Left ventricle myocardium inferior (tissue), 1 donor: ENCODE measurements around the gene ZDHHC12. TPM values are rescaled to one million over a fixed set of nuclear protein-coding genes. Genes with fewer than 3 reads are reported as not detected.

Experiments used
- DNase-seq: peaks from one replicate; pipeline ENCODE4 v3.0.0-alpha.2; 2020
- H3K27ac ChIP-seq: fragments of 200-600 bp; replicated peaks from 2 replicates; pipeline ENCODE4 v1.8.0; 2021
- H3K27me3 ChIP-seq: fragments of 200-600 bp; 2 replicates; pipeline ENCODE4 v1.8.0; 2021; ENCODE audit warnings: low read depth
- H3K36me3 ChIP-seq: fragments of 200-600 bp; 2 replicates; pipeline ENCODE4 v1.8.0; 2021
- H3K4me1 ChIP-seq: fragments of 200-600 bp; 2 replicates; pipeline ENCODE4 v1.8.0; 2021
- H3K4me3 ChIP-seq: fragments of 200-600 bp; 2 replicates; pipeline ENCODE4 v1.8.0; 2021; ENCODE audit warnings: mild to moderate bottlenecking, moderate library complexity
- H3K9me3 ChIP-seq: fragments of 200-600 bp; replicated peaks from 2 replicates; pipeline ENCODE4 v1.8.0; 2021
- intact Hi-C: fragments of 100-400 bp; cut with micrococcal nuclease; formaldehyde crosslinking; loops from one replicate; pipeline ENCODE4 v1.11.0; 2022
- long read RNA-seq: library from polyadenylated mRNA; unstranded; transcript quantifications from one replicate; pipeline ENCODE4 v2.0.0, GENCODE V29; 2021
- total RNA-seq: library from RNA; stranded (reverse); fragmentation: NEBNext Ultra II Directional; extraction: Animal tissue kit (Norgen Biotek cat#: 25700); gene quantifications from one replicate; pipeline ENCODE4 v1.2.1, GENCODE V29; 2021
- TF ChIP-seq, protein P1 (sequence below): fragments of 200-600 bp; IDR thresholded peaks from 2 replicates; pipeline ENCODE4 v1.8.0; 2021; ENCODE audit warnings: antibody characterized with exemption, mild to moderate bottlenecking, borderline replicate concordance
- donor health status: DM: no; HTN: yes; CAD: no; lungs with severe emphysema.

Gene ZDHHC12, protein sequence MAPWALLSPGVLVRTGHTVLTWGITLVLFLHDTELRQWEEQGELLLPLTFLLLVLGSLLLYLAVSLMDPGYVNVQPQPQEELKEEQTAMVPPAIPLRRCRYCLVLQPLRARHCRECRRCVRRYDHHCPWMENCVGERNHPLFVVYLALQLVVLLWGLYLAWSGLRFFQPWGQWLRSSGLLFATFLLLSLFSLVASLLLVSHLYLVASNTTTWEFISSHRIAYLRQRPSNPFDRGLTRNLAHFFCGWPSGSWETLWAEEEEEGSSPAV
- total RNA-seq, result 6.3 TPM
- long read RNA-seq, transcript ZDHHC12-201 (5 exons, 1,129 nt), result major isoform, 7 of 8 reads
- long read RNA-seq, partial matches to known transcripts, result 0 of 8 reads
- long read RNA-seq, other reads (novel, unspliced or antisense), result 1 of 8 reads

DNA sequence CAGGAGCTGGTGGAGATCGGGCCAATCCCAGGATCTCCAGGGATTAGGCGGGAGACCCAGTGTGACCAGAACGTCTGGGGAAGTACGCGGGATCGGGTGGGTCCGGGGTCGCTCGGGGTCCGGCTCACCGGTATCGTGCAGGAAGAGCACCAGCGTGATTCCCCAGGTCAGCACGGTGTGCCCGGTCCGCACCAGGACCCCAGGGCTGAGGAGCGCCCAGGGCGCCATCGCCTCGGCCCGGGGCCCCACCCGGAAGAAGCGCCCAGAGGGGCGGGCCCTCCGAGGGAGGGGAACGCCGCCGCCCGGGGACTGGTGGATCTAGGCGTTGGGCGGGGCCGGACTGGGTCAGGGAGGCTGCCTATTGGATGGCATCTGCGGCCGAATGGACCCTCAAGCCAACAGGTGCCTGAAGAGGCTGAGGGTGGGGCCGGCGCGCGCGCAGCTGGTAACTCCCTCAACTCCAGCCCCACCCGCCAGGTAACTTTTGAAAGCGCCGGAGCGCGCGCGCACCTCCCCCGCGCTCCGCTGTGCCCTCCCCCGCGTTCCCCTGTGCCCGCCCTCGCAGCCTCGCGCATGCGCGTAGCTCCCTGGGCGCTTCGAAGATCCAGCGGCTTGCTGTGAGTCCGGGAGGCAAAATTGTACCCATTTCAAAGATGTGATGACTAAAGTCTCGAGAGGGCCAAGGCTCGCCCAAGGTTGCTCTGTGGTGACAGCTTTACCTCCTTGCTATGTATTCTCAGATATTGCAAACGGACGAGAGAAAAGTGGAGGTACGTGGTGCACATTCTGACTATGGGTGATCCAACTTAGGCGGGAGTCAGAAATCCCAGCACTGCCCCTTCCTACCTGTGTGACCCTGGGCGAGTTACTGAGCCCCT is at the start of gene ZDHHC12:
TSS of gene ZDHHC12 (minus strand) at position 262 of the 878 bp plus-strand sequence. CDS start at position 228, 34 bp downstream.
- intact Hi-C loops, result no loop called here
- Histone ChIP-seq H3K27ac (peak within 1 kb of the TSS; percentile 89), H3K4me1 (peaks cover 13% of the 10 kb centered on the region), H3K36me3 (peaks cover 3% of the 10 kb centered on the region), H3K9me3 (no peaks in the 10 kb centered on the region), H3K4me3 (peak within 1 kb of the TSS; percentile 73), H3K27me3 (no peaks in the 10 kb centered on the region)
- peak; percentile 96 for DNase-seq
- TF ChIP-seq, protein P1, sequence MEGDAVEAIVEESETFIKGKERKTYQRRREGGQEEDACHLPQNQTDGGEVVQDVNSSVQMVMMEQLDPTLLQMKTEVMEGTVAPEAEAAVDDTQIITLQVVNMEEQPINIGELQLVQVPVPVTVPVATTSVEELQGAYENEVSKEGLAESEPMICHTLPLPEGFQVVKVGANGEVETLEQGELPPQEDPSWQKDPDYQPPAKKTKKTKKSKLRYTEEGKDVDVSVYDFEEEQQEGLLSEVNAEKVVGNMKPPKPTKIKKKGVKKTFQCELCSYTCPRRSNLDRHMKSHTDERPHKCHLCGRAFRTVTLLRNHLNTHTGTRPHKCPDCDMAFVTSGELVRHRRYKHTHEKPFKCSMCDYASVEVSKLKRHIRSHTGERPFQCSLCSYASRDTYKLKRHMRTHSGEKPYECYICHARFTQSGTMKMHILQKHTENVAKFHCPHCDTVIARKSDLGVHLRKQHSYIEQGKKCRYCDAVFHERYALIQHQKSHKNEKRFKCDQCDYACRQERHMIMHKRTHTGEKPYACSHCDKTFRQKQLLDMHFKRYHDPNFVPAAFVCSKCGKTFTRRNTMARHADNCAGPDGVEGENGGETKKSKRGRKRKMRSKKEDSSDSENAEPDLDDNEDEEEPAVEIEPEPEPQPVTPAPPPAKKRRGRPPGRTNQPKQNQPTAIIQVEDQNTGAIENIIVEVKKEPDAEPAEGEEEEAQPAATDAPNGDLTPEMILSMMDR, result no peak

DNA sequence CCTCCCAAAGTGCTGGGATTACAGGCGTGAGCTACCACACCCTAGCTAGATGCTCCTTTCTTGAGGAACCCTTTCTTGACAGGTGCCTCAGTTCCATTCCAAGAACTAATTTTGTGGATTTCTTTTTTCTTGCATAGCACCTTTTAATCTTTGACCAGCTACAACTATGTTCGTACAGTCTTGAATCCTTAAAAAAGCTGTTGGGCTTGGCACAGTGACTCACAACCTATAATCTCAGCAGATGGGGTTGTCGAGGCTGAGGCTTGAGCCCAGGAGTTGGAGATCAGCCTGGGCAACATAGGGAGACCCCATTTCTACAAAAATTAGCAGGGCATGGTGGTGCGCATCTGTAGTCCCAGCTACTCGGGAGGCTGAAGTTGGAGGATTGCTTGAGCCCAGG is 49.1 kb upstream of the ZDHHC12 start:
- Histone ChIP-seq H3K4me1 (peaks cover 43% of the 10 kb centered on the region), H3K4me3 (no peak overlapping the region)
- intact Hi-C loops, result no loop called here

GRCh38 chr9:128771745-128772519 is 48.0 kb upstream of the ZDHHC12 start, which contains the start of gene ZER1:
TSS of gene ZER1 (minus strand) at chr9:128771927. CDS start at chr9:128755565, 16,362 bp downstream.
- peak within 1 kb of the TSS; percentile 97 for H3K27ac ChIP-seq
- H3K9me3 ChIP-seq, result peaks cover 11% of the 10 kb centered on the region
- H3K4me3 ChIP-seq, result peak within 1 kb of the TSS; percentile 87
- TF ChIP-seq, protein P1, result no peak
- peaks cover 43% of the 10 kb centered on the region for H3K4me1 ChIP-seq
- H3K36me3 ChIP-seq, result no peaks in the 10 kb centered on the region
- DNase-seq, result peak; percentile 95
- intact Hi-C loops, result no loop called here
- no peaks in the 10 kb centered on the region for H3K27me3 ChIP-seq

More for the DNA sequence above, 49.1 kb upstream of the ZDHHC12 start:
- no peaks in the 10 kb centered on the region for H3K36me3 ChIP-seq
- DNase-seq, result no peak
- no peak overlapping the region for H3K27ac ChIP-seq
- no peaks in the 10 kb centered on the region for H3K27me3 ChIP-seq
- H3K9me3 ChIP-seq, result peaks cover 11% of the 10 kb centered on the region
- TF ChIP-seq, protein P1, result no peak

- no peak for DNase-seq
- intact Hi-C loops, result no loop called here
- H3K4me1 ChIP-seq, result peaks cover 43% of the 10 kb centered on the region
Measured at GRCh38 chr9:128771094-128771721, 47.3 kb upstream of the ZDHHC12 start.

More at GRCh38 chr9:128771094-128771721, 47.3 kb upstream of the ZDHHC12 start:
- H3K27ac ChIP-seq, result peak overlapping the region; percentile 97
- no peaks in the 10 kb centered on the region for H3K36me3 ChIP-seq
- TF ChIP-seq, protein P1, result no peak
- no peaks in the 10 kb centered on the region for H3K27me3 ChIP-seq
- peaks cover 7% of the 10 kb centered on the region for H3K9me3 ChIP-seq
- H3K4me3 ChIP-seq, result peak overlapping the region; percentile 87
